GM19193 (cell line): ENCODE measurements around the gene KIF13A.

Source experiments
- POLR2A ChIP-seq: IDR thresholded peaks from 4 replicates; pipeline ENCODE4 v1.6.1; 2011; ENCODE audit not compliant: insufficient read depth, insufficient read length; ENCODE audit errors: extremely low read depth

Gene KIF13A

GRCh38 chr6:18011287-18011686 is 23.9 kb upstream of the KIF13A start:
- no peak for TF ChIP-seq POLR2A

DNA sequence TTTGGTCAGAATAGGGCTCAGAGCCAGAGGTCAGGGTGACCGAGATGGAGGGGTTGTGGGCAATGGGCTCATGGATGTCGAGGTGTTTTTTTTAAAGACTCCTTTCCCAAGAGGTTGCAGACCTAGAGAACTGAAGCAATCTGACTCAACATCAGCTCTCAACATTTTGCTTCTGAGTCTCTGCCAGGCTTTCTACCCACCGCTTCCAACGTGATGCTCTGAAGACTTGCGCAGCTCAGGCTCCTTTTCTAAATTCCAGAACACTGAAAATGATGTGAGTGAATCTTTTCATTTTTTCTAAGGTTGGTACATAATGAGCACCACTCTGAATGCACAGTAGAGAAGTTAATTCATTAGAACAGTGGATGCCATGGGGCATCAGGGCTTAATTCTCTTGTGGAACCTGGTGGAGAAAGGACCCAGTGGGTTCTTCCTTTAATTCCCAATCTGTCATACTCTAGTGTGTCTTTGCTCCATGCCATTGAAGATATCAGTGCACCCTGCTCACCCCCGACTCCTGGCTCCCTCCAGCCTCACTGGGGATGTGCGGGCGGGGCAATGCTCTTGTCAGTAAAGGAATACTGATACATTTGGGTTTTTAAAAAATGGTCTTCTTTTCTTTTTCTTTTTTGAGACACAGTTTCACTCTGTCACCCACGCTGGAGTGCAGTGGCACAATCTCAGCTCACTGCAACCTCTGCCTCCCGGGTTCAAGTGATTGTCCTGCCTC is 17.0 kb upstream of the KIF13A start:
- TF ChIP-seq POLR2A = no peak

DNA sequence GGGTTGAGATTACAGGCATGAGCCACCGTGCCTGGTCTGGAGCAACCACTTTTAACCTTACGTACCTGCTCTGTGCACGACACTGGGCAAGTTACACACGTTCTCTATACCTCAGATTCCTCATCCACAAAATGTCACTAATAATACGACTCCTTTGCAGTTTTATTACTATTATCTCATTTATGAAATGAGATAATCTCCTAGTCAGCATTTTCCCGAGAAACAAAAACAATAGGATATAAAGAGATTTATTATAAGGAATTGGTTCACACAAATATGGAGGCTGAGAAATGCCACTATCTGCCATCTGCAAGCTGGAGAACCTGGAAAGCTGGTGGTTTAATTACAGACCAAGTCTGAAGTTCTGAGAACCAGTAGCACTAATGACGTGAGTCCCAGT is 12.0 kb upstream of the KIF13A start:
- no peak for TF ChIP-seq POLR2A

DNA sequence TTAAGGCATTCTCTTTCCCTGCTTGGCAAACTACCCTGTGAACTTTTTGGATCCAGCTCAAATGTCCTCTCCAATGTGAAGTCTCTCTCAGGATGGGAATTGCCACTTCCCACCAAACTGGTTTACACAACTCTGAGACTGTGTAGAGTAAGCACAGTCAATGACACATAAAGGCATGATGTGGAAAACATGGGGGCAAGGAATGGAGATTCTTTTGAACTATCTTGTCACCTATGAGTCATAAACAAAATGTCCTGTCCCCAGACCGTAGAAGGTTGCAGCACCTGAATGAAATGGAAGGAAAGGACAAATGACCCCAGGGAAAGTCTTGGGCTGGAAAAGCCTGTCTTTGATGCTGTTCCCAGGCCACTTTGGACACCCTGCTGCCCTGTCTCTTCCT is 11.0 kb upstream of the KIF13A start:
- TF ChIP-seq POLR2A = no peak

GRCh38 chr6:17998003-17998402 is 10.6 kb upstream of the KIF13A start:
- TF ChIP-seq POLR2A = no peak

DNA sequence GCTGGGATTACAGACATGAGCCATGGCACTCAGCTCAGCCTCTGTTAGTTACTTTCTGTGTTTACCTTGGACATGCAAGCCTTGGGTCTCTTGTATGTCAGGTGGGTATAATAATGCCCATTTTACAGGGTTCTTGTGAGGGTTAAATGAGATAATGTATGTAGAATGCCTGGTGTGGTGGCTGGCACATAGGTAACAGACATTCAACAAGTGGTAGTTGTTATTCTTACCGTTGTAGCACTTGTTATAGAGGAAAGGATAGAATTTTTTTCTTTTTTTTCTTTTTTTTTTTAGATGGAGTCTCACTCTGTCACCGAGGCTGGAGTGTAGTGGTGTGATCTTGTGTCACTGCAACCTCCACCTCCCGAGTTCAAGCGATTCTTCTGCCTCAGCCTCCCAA is 8.0 kb upstream of the KIF13A start:
- TF ChIP-seq POLR2A = no peak

- TF ChIP-seq POLR2A = no peak
These were observed 6.6 kb upstream of the KIF13A start for GRCh38 chr6:17994019-17994418.

GRCh38 chr6:17988422-17988944 is 1.0 kb upstream of the KIF13A start:
- TF ChIP-seq POLR2A = no peak

DNA sequence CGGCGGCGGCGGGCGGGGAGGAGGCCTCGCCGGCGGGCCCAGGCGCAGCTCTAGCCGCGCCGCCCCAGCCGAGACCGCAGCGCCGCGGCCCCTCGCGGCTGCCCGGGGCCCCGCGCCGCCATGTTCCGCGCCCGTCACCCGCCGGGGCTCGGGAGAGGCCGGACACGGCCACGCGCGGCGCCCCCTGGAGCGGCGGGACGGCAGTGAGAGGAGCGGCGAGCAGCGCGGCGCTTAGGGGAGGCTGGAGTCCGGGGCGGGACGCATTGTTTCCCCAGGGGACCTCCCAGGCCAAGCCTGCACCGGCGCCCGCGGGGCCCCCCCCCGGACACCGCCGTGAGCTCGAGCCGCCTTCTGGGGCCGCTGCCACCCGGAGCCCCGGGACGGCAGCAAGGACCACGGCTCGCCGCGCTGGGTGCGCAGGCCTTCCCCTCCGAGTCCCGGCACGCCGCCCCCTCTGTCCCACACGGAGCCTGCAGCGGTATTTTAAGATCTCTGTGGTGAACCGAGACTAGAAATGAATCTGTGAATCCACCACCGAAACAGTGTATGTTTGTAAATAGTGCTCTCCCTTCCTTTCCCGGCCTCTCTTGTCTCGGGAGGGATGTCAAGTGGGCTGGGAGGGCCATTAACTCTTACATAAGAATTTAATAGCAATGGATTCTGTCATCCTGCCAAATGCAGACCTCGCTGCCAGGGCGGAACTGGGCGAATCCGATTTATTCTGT is 424 bp upstream of the KIF13A start:
- TF ChIP-seq POLR2A = no peak

- no peak for TF ChIP-seq POLR2A
These were observed 584 bp downstream of the KIF13A start for GRCh38 chr6:17986656-17987446.

DNA sequence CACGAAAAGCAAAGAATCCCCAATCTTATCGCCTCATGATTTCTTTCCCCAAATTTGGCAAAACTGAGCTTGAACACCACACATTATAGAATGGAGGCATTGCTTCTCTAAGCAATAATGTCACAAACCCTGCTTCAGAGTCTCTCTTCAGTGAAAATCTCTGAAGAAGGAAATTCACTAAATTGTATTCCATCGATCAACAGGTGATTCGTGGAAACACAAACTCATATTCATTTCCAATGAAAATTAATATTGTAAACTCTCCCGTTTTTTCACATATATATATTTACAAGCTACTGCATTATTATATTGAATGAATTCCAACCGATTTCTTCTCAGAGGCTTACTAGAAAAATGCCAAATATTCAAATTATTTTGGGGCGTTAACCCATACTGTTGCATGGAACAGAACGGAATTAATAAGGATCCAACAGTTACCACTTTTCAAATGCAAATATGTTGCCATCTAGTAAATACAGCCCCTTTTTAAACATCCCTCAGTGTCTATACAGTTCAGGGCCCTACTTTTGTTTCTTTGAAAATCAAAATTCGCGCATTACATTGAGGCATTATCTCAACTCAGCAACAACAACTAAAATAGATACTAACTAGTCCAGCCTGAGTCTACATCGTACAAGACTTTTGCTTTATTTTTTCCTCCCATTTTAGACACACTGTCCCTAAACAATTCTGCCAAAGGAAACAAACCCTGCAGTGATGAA is 1.3 kb downstream of the KIF13A start:
- TF ChIP-seq POLR2A = no peak

GRCh38 chr6:17984812-17985670 is 2.4 kb downstream of the KIF13A start:
- TF ChIP-seq POLR2A = no peak

- no peak for TF ChIP-seq POLR2A
These were observed 3.0 kb downstream of the KIF13A start for GRCh38 chr6:17984399-17984798.

DNA sequence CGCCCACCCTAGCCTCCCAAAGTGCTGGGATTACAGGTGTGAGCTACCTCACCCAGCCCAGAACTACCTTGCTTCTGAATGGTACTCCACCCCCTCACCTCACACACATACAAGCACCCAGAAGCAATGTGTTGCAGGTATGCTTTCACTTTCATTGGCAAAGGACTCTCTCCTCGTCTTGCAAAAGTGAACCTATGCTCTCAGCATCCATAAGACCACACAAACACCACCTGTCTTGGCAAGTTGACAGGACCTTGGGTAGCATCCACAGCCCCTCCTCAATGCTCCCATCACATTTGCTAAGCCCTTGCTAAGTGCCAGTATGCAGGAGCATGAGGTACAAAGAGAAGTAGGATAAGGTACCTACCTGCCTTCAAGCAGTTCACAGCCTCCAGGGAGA is 3.7 kb downstream of the KIF13A start:
- no peak for TF ChIP-seq POLR2A

DNA sequence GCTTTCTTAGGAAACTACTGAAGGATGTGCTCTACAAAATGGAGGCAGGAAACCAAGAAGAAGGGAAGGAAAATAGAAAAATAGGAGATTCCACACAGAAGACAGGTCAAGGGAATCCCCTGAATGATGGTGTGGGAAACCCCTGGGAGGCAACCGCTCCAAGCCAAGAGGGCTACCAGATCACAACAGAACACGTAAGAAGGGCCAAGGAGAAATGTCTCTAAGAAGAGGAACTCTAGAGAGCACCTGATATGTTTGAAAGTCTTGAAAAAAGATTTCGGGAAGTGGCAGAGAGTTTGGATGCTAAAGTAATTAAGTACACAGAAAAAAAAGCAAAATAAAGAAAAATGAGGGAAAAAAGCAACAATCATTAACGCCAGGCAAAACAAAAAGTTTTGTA is 7.1 kb downstream of the KIF13A start:
- TF ChIP-seq POLR2A = no peak

GRCh38 chr6:17979479-17979878 is 8.0 kb downstream of the KIF13A start:
- no peak for TF ChIP-seq POLR2A
